DOHH2 (cell line): ENCODE results near the gene POLR2J2.
"Not testable (repeated sequence)": the region's sequence is repeated elsewhere in the genome, so short reads cannot be mapped to it uniquely, and the experiment has no call there.

ENCODE experiments used
- CTCF ChIP-seq: fragments of 200-600 bp; sonication (generic); IDR thresholded peaks from one replicate; pipeline ENCODE4 v1.5.1; 2014; ENCODE audit warnings: antibody characterized with exemption, mild to moderate bottlenecking, low read depth, low read length; ENCODE audit not compliant: poor library complexity, severe bottlenecking
- EZH2phosphoT487 ChIP-seq: fragments of 200-600 bp; sonication (generic); IDR thresholded peaks from 2 replicates; pipeline ENCODE4 v1.6.1; 2017; ENCODE audit warnings: borderline replicate concordance, mild to moderate bottlenecking, antibody characterized with exemption, low read length, moderate library complexity, mixed read lengths

- TF ChIP-seq CTCF, EZH2phosphoT487: not testable (repeated sequence)
These were observed 23.6 kb upstream of the POLR2J2 start for GRCh38 chr7:102695033-102695552.
